RWPE1 (cell line): ENCODE results near the gene ZNF628.
"Not testable (repeated sequence)": the region's sequence is repeated elsewhere in the genome, so short reads cannot be mapped to it uniquely, and the experiment has no call there.

Source experiments
- CTCF ChIA-PET: fragments of 350-600 bp; sonication (Branson Sonifier 250); formaldehyde crosslinking; extraction: SDS; loops from one replicate; lab custom pipeline; 2021; lab: Yijun Ruan, JAX
- POLR2A ChIA-PET: fragments of 400-600 bp; formaldehyde crosslinking; extraction: SDS; loops from one replicate; lab custom pipeline; 2020; ENCODE audit warnings: antibody characterized with exemption; ENCODE audit not compliant: low non-redundant PET; lab: Yijun Ruan, JAX
- DNase-seq: peaks from one replicate; pipeline ENCODE4 v3.0.0; 2012; ENCODE audit warnings: low spot score
- H3K27ac ChIP-seq: fragments of 450-650 bp; 2 replicates; pipeline ENCODE4 v1.5.1; 2017
- TF ChIP-seq, protein P1 (sequence below): fragments of 450-650 bp; conservative IDR thresholded peaks from 2 replicates; pipeline ENCODE4 v1.5.1; 2017; ENCODE audit warnings: low read depth, mild to moderate bottlenecking

ZNF628 gene

DNA sequence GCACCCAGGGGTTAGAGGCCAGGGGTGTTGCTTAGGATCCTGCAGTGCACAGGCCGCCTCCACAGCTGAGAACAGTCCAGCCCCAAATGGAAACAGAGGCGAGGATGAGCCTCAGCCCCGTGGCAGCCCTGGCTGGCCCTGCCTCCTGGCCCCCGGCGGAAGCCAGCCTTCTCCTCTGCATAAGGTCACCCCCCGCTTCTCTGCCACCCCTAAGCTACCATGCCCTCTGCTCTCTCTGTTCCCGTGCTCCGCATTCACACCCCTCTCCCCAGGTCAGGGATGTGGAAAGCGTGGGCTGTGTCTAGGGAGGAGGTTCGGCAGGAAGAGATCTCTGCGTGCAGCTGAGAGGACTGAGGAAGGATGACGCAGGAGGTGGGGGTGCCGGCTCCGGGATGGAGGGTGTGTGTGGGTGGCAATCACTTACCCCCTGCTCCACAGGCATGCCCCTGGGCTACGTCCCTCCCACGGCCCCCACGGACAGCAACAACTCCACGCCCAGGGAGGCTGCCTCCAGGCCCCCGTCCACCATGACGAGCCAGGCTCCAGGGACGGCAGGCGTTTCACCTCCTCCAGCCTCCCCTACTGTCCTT is 17.9 kb downstream of the ZNF628 start:
- ChIA-PET POLR2A (no interaction called here), CTCF (interaction anchor here (0.9 to 1.5 kb wide), 3 partner anchors 9 to 17 kb away, joined by 3 to 5 read pairs (median 5); partner anchors contain the start of gene ZNF628)
- no peak for DNase-seq
- no peak overlapping the region for H3K27ac ChIP-seq
- TF ChIP-seq, protein P1, sequence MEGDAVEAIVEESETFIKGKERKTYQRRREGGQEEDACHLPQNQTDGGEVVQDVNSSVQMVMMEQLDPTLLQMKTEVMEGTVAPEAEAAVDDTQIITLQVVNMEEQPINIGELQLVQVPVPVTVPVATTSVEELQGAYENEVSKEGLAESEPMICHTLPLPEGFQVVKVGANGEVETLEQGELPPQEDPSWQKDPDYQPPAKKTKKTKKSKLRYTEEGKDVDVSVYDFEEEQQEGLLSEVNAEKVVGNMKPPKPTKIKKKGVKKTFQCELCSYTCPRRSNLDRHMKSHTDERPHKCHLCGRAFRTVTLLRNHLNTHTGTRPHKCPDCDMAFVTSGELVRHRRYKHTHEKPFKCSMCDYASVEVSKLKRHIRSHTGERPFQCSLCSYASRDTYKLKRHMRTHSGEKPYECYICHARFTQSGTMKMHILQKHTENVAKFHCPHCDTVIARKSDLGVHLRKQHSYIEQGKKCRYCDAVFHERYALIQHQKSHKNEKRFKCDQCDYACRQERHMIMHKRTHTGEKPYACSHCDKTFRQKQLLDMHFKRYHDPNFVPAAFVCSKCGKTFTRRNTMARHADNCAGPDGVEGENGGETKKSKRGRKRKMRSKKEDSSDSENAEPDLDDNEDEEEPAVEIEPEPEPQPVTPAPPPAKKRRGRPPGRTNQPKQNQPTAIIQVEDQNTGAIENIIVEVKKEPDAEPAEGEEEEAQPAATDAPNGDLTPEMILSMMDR: no peak

DNA sequence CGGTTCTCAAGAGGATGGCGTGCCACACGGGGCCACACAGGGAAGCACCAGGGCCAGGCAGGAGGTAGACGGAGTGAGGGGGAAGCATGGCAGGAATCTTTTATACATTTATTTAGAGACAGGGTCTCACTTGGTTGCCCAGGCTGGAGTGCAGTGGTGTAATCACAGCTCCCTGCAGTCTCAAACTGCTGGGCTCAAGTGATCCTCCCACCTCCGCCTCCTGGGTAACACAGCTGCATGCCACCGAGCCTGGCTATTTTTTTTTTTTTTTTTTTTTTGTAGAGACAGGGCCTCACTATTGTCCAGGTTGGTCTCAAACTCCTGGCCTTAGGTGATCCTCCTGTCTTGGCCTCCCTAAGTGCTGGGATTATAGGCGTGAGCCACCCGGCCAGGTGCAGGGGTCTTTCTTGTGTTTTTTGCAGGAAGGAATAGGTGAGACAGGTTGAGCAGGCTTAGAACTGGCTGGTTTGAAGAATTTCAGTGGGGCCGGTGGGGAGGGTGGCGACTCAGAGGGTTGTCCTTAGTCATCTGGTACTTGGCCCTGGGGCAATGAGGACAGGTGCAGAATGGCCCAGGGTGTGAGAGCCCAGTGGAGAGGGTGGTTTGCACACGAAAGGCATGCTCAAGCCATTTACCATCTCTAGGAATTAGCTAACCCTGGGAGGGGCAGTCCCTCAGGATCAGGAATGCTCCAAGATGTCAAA is 19.4 kb downstream of the ZNF628 start:
- no peak overlapping the region for H3K27ac ChIP-seq
- TF ChIP-seq, protein P1: no peak
- DNase-seq: no peak
- ChIA-PET POLR2A (interaction anchor here (0.7 kb wide), 1 partner anchor 84 kb away, joined by 6 read pairs; no protein-coding TSS in a partner anchor), CTCF (interaction anchor here (0.8 to 1.5 kb wide), 2 partner anchors 8 to 29 kb away, joined by 3 to 5 read pairs; no protein-coding TSS in a partner anchor)

DNA sequence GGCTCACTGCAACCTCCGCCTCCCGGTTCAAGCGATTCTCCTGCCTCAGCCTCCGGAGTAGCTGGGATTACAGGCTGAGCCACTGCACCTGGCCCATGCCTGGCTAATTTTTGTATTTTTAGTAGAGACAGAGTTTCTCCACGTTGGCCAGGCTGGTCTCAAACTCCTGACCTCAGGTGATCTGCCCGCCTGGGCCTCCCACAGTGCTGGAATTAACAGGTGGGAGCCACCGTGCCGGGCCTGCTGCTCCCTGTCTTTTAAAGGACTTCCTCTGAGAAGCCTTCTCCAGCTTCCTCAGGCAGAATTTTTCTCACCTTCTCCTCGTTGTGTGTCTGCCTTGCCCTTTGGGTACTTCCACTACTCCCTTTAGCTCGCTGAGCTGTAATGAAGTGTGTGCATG is 20.4 kb downstream of the ZNF628 start:
- DNase-seq, CTCF ChIA-PET, H3K27ac ChIP-seq, POLR2A ChIA-PET: not testable (repeated sequence)

DNA sequence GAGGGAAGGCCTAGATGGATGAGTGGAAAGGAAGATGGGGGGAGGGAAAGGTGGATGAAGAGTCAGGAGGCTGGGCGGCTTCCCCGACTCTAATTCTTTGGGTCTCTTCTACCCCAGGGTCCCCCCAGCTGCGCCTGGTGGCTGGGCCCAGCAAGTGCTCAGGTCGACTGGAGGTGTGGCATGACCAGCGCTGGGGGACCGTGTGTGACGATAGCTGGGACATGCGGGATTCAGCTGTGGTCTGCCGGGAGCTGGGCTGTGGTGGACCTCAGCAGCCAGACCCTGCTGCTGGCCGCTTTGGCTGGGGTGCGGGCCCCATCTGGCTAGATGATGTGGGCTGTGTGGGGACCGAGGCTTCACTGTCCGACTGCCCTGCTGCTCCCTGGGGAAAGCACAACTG is 21.3 kb downstream of the ZNF628 start:
- ChIA-PET POLR2A (no interaction called here), CTCF (interaction anchor here (1.7 kb wide), 1 partner anchor 30 kb away, joined by 8 read pairs; no protein-coding TSS in a partner anchor)
- TF ChIP-seq, protein P1: no peak
- H3K27ac ChIP-seq: no peak overlapping the region
- DNase-seq: no peak

DNA sequence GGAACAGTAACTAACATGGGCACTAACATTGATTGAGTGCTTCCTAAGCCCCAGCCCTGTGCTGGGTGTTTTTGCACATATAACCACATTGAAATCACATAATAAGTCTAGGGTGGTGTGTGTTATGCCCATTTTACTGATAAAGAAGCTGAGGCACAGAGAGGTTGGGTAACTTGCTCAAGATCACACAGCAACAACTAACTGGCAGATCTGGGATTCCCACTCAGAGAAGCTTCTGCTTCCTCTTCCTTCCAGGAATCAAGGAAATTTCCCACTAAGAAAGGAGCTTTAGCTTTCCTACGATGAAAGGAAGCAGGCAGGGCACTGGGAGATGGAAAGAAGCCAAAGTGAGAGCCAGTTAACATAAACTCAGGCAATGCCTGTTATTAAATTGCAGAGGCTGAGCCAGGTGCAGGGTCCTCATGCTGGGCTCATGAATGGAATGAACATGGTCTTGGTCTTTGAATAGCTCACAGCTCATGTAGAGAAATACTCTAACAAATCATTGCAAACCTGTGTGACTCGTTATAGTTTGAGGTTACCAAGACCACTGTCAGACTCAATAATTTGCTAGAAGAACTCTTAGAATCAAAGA is 21.9 kb downstream of the ZNF628 start:
- DNase-seq: no peak
- ChIA-PET POLR2A (no interaction called here), CTCF (interaction anchor here (1.1 to 1.7 kb wide), 2 partner anchors 31 to 155 kb away, joined by 3 to 8 read pairs; no protein-coding TSS in a partner anchor)
- TF ChIP-seq, protein P1: no peak
- no peak overlapping the region for H3K27ac ChIP-seq

DNA sequence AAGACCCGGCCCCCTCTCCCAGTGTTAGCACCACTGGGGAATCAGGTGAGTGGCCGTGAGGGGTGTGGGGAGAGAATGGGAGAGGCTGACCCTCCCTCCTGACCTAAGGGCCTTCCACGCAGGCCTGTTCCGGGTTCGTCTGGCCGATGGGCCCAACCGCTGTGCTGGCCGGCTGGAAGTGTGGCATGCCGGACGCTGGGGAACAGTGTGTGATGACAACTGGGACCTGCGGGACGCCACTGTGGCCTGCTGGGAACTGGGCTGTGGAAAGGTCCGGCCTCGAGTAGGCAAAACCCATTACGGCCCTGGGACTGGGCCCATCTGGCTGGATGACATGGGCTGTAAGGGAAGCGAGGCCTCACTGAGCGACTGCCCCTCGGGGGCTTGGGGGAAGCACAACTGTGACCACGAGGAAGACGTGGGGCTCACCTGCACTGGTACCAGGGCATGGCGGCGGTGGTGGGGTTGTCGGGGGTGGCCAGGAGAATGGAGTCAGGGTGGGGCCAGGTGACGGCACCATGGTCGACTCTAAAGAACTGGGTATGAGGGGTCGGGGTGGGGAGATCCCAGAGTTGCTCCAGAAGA is 24.0 kb downstream of the ZNF628 start:
- CTCF ChIA-PET: interaction anchor here (0.8 to 1.4 kb wide), 2 partner anchors 33 to 359 kb away, joined by 4 to 7 read pairs; no protein-coding TSS in a partner anchor
- no peak overlapping the region for H3K27ac ChIP-seq
- POLR2A ChIA-PET: no interaction called here
- TF ChIP-seq, protein P1: no peak
- DNase-seq: no peak
